CD4-positive, CD25-positive, alpha-beta regulatory T cell (primary cell): ENCODE results near the gene APOL6. TPM values are rescaled to one million over a fixed set of nuclear protein-coding genes. Genes with fewer than 3 reads are reported as not detected.
A peak's percentile ranks its signal among the peaks of the same experiment; 100 is the strongest.

Experiments
- ATAC-seq, 2 donors: fragments of 150-1000 bp; cut with Tn5 transposase; one replicate each; pipeline ENCODE4 v1.10.0; 2021; ENCODE audit warnings: low read depth in 2 of 2, moderate number of reproducible peaks in 2 of 2, moderate library complexity in 1 of 2
- DNase-seq, 3 donors: peaks; one replicate each; pipeline versions ENCODE4 v3.0.0 to v3.0.0-alpha.2; 2012 to 2022; ENCODE audit warnings: mixed read lengths in 1 of 3
- H3K27ac ChIP-seq: one replicate; pipeline ENCODE4 v1.7.0; 2013; ENCODE audit warnings: mild to moderate bottlenecking, low read length; ENCODE audit not compliant: insufficient read depth, poor library complexity, severe bottlenecking
- H3K27me3 ChIP-seq: one replicate; pipeline ENCODE4 v1.7.0; 2013; ENCODE audit warnings: low read length; ENCODE audit not compliant: control insufficient read depth, insufficient read depth
- H3K36me3 ChIP-seq: one replicate; pipeline ENCODE4 v1.7.0; 2013; ENCODE audit warnings: mild to moderate bottlenecking, low read length, moderate library complexity; ENCODE audit not compliant: control insufficient read depth, insufficient read depth
- H3K4me1 ChIP-seq: 2 replicates; pipeline ENCODE4 v1.7.0; 2013; ENCODE audit warnings: mild to moderate bottlenecking, low read length; ENCODE audit not compliant: insufficient read depth, control insufficient read depth, poor library complexity, severe bottlenecking
- H3K4me3 ChIP-seq: one replicate; pipeline ENCODE4 v1.7.0; 2013; ENCODE audit warnings: low read depth, mild to moderate bottlenecking, low read length, moderate library complexity
- H3K9me3 ChIP-seq, 2 experiments: 1 replicate in 1 of 2; 2 replicates in 1 of 2; pipeline ENCODE4 v1.7.0; 2013; ENCODE audit warnings: low read length in 2 of 2, mild to moderate bottlenecking in 1 of 2, moderate library complexity in 1 of 2; ENCODE audit not compliant: control insufficient read depth in 2 of 2
- H3K27ac Mint-ChIP-seq, 3 donors: one replicate each; pipeline ENCODE4 v1.8.0; 2020 to 2022; ENCODE audit warnings: mild to moderate bottlenecking in 3 of 3, mixed read lengths in 3 of 3, moderate library complexity in 2 of 3
- H3K27me3 Mint-ChIP-seq: one replicate; pipeline ENCODE4 v1.8.0; 2022; ENCODE audit warnings: mild to moderate bottlenecking, mixed read lengths
- H3K36me3 Mint-ChIP-seq: one replicate; pipeline ENCODE4 v1.8.0; 2020; ENCODE audit warnings: mixed read lengths
- H3K4me1 Mint-ChIP-seq, 4 donors: one replicate each; pipeline ENCODE4 v1.8.0; 2020 to 2022; ENCODE audit warnings: mixed read lengths in 4 of 4, mild to moderate bottlenecking in 1 of 4
- H3K4me3 Mint-ChIP-seq, 4 donors: one replicate each; pipeline ENCODE4 v1.8.0; 2020 to 2022; ENCODE audit warnings: mild to moderate bottlenecking in 4 of 4, mixed read lengths in 4 of 4, moderate library complexity in 3 of 4
- H3K9me3 Mint-ChIP-seq, 7 donors: one replicate each; pipeline ENCODE4 v1.8.0; 2020 to 2022; ENCODE audit warnings: mixed read lengths in 7 of 7, mild to moderate bottlenecking in 3 of 7, moderate library complexity in 2 of 7
- polyA plus RNA-seq, 4 donors: library from polyadenylated mRNA; unstranded; fragments of 300-500 nt; fragmentation: Illumina TruSeq; gene quantifications; one replicate each; pipeline ENCODE4 v1.2.3, GENCODE V29; 2021
- total RNA-seq: library from RNA; stranded (reverse); gene quantifications from one replicate; pipeline ENCODE4 v1.2.3, GENCODE V29; 2022

APOL6 gene
- total and polyA plus RNA-seq, 5 donors from 2014 or later, result 17.8 to 71.9 (median 21.8) TPM

GRCh38 chr22:35633520-35633919 is 14.7 kb upstream of the APOL6 start:
- H3K27me3 ChIP-seq, result no peaks in the 10 kb centered on the region
- no peak overlapping the region for H3K4me3 ChIP-seq
- H3K4me1 ChIP-seq, result no peaks in the 10 kb centered on the region
- peaks cover 0 to 19% (median 13%) of the 10 kb centered on the region in 4 donors for H3K4me1 Mint-ChIP-seq
- no peaks in the 10 kb centered on the region for H3K27me3 Mint-ChIP-seq
- H3K36me3 ChIP-seq, result no peaks in the 10 kb centered on the region
- H3K9me3 Mint-ChIP-seq, result peaks cover 0 to 1% (median 0%) of the 10 kb centered on the region in 7 donors
- peaks cover 4% of the 10 kb centered on the region for H3K36me3 Mint-ChIP-seq
- ATAC-seq (no peak), DNase-seq (no peak)
- no peak overlapping the region for H3K27ac ChIP-seq
- H3K27ac Mint-ChIP-seq, result peak overlapping the region in 1 of 3 donors; percentile 85
- H3K9me3 ChIP-seq, result no peaks in the 10 kb centered on the region
- H3K4me3 Mint-ChIP-seq, result peak overlapping the region in 1 of 4 donors; percentile 7

GRCh38 chr22:35634015-35634414 is 14.2 kb upstream of the APOL6 start:
- Mint-ChIP-seq H3K4me1 (peaks cover 0 to 18% (median 12%) of the 10 kb centered on the region in 4 donors), H3K27ac (peak overlapping the region in 2 of 3 donors; percentile 20 to 85), H3K4me3 (no peak overlapping the region), H3K36me3 (peaks cover 4% of the 10 kb centered on the region), H3K27me3 (no peaks in the 10 kb centered on the region), H3K9me3 (peaks cover 0 to 1% (median 0%) of the 10 kb centered on the region in 7 donors)
- H3K4me1 ChIP-seq, result no peaks in the 10 kb centered on the region
- H3K36me3 ChIP-seq, result no peaks in the 10 kb centered on the region
- H3K27me3 ChIP-seq, result no peaks in the 10 kb centered on the region
- ATAC-seq, result peak in 1 of 2 donors; percentile 43
- DNase-seq, result peak in 1 of 3 donors; percentile 38
- H3K9me3 ChIP-seq, result no peaks in the 10 kb centered on the region
- H3K4me3 ChIP-seq, result no peak overlapping the region
- no peak overlapping the region for H3K27ac ChIP-seq

- H3K4me1 ChIP-seq, result no peaks in the 10 kb centered on the region
- ATAC-seq (no peak), DNase-seq (no peak)
- H3K27ac ChIP-seq, result no peak overlapping the region
- Mint-ChIP-seq H3K27ac (no peak overlapping the region), H3K9me3 (peaks cover 0 to 1% (median 0%) of the 10 kb centered on the region in 7 donors), H3K36me3 (peaks cover 4% of the 10 kb centered on the region), H3K4me3 (no peak overlapping the region), H3K4me1 (peaks cover 0 to 14% (median 7%) of the 10 kb centered on the region in 4 donors), H3K27me3 (no peaks in the 10 kb centered on the region)
- no peaks in the 10 kb centered on the region for H3K36me3 ChIP-seq
- H3K27me3 ChIP-seq, result no peaks in the 10 kb centered on the region
- H3K4me3 ChIP-seq, result no peak overlapping the region
- H3K9me3 ChIP-seq, result no peaks in the 10 kb centered on the region
These were observed 13.2 kb upstream of the APOL6 start for GRCh38 chr22:35634943-35635540.

GRCh38 chr22:35637254-35637653 is 11.0 kb upstream of the APOL6 start:
- Mint-ChIP-seq H3K36me3 (peaks cover 4% of the 10 kb centered on the region), H3K27ac (no peak overlapping the region), H3K27me3 (no peaks in the 10 kb centered on the region), H3K9me3 (peaks cover 0 to 1% (median 0%) of the 10 kb centered on the region in 7 donors), H3K4me3 (no peak overlapping the region), H3K4me1 (peaks cover 0 to 14% (median 7%) of the 10 kb centered on the region in 4 donors)
- Histone ChIP-seq H3K27ac (no peak overlapping the region), H3K9me3 (no peaks in the 10 kb centered on the region), H3K27me3 (no peaks in the 10 kb centered on the region), H3K4me3 (no peak overlapping the region), H3K4me1 (no peaks in the 10 kb centered on the region), H3K36me3 (no peaks in the 10 kb centered on the region)
- DNase-seq (no peak), ATAC-seq (no peak)

- Histone ChIP-seq H3K36me3 (no peaks in the 10 kb centered on the region), H3K27ac (no peak overlapping the region), H3K4me1 (no peaks in the 10 kb centered on the region), H3K27me3 (no peaks in the 10 kb centered on the region), H3K4me3 (no peak overlapping the region), H3K9me3 (no peaks in the 10 kb centered on the region)
- Mint-ChIP-seq H3K27ac (no peak overlapping the region), H3K36me3 (peaks cover 4% of the 10 kb centered on the region), H3K27me3 (no peaks in the 10 kb centered on the region), H3K4me1 (peaks cover 2 to 14% (median 6%) of the 10 kb centered on the region in 4 donors), H3K9me3 (peaks cover 0 to 1% (median 0%) of the 10 kb centered on the region in 7 donors), H3K4me3 (peak overlapping the region in 1 of 4 donors; percentile 1)
- DNase-seq (no peak), ATAC-seq (no peak)
These were observed 10.2 kb upstream of the APOL6 start for GRCh38 chr22:35638001-35638400.

- Mint-ChIP-seq H3K9me3 (peaks cover 0 to 1% (median 0%) of the 10 kb centered on the region in 7 donors), H3K4me1 (peaks cover under 1 to 10% (median 5%) of the 10 kb centered on the region in 4 donors), H3K27ac (no peak overlapping the region), H3K27me3 (no peaks in the 10 kb centered on the region), H3K4me3 (no peak overlapping the region), H3K36me3 (peaks cover 4% of the 10 kb centered on the region)
- DNase-seq (no peak), ATAC-seq (no peak)
- H3K27me3 ChIP-seq, result no peaks in the 10 kb centered on the region
- no peaks in the 10 kb centered on the region for H3K9me3 ChIP-seq
- H3K4me3 ChIP-seq, result no peak overlapping the region
- no peaks in the 10 kb centered on the region for H3K36me3 ChIP-seq
- no peaks in the 10 kb centered on the region for H3K4me1 ChIP-seq
- H3K27ac ChIP-seq, result no peak overlapping the region
These were observed 9.8 kb upstream of the APOL6 start for GRCh38 chr22:35638410-35638809.

- H3K36me3 Mint-ChIP-seq, result peaks cover 3% of the 10 kb centered on the region
These were observed 6.6 kb upstream of the APOL6 start for GRCh38 chr22:35641494-35642120.

More at GRCh38 chr22:35641494-35642120, 6.6 kb upstream of the APOL6 start:
- Mint-ChIP-seq H3K9me3 (peaks cover 0 to 1% (median 0%) of the 10 kb centered on the region in 7 donors), H3K4me1 (peaks cover 0 to 3% (median 1%) of the 10 kb centered on the region in 4 donors), H3K27ac (no peak overlapping the region), H3K4me3 (peak overlapping the region in 1 of 4 donors; percentile 14), H3K27me3 (no peaks in the 10 kb centered on the region)
- H3K4me1 ChIP-seq, result peaks cover 2% of the 10 kb centered on the region
- H3K27me3 ChIP-seq, result no peaks in the 10 kb centered on the region
- no peak overlapping the region for H3K4me3 ChIP-seq
- ATAC-seq (no peak), DNase-seq (no peak)
- H3K36me3 ChIP-seq, result no peaks in the 10 kb centered on the region
- no peak overlapping the region for H3K27ac ChIP-seq
- no peaks in the 10 kb centered on the region for H3K9me3 ChIP-seq
